HG03139 (cell line): ENCODE measurements around the gene KMT2D.

Experiments
- ATAC-seq: cut with Tn5 transposase; IDR thresholded peaks from one replicate; pipeline ENCODE4 v1.9.1; 2021; ENCODE audit not compliant: unreplicated experiment

The KMT2D gene

DNA sequence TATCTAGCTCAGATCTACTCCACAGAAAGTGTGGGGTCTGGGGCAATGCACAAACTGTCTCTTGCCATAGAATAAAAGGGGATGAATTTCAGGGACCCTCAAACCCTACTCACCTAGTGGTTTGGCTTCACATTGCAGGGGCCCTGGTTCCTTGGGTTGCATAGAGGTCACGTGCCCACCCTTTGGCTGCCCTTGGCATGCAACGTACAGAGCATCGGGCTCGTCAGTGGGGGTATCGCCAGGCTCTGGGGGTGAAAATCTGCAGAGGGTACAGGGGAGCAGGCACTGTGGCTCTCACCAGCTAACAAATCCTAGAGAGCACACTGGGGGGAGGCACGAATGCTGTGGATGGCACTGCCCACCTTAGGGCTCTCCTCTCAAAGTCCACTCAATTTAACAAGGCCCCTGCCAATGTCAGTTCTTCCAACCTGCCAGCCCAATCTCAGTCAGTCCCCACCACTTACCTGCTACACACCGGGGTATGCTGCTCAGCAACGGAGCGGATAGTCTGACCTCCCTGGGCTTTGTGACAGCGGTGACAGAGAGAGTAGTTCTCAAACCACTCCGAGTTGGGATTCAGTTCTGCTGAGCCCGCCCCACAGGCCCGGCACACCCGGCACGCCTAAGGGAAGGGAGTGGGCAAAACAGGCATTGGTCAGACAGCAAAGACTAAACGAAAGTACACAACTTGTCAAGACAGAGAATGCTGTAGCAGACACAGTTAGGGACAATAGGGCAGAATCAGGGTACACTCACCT is 8.0 kb downstream of the KMT2D start:
- ATAC-seq, result no peak

- no peak for ATAC-seq
These were observed 8.7 kb downstream of the KMT2D start for GRCh38 chr12:49051777-49052438.

DNA sequence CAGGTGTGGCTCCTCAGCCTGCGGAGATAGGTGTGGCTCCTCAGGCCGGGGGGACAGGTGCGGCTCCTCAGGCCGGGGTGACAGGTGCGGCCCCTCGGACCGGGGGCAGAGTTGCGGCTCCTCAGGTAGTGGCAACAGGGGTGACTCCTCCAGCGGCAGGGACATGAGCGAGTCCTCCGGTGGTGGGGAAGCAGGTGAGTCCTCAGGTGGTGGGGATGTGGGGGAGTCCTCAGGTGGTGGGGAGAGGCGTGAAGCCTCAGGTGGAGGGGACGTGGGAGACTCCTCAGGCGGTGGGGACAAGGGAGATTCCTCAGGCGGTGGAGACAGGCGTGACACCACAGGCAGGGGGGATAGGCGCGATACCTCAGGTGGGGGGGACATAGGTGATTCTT is 9.2 kb downstream of the KMT2D start:
- ATAC-seq, result no peak

GRCh38 chr12:49050507-49051372 is 9.9 kb downstream of the KMT2D start:
- ATAC-seq, result no peak

DNA sequence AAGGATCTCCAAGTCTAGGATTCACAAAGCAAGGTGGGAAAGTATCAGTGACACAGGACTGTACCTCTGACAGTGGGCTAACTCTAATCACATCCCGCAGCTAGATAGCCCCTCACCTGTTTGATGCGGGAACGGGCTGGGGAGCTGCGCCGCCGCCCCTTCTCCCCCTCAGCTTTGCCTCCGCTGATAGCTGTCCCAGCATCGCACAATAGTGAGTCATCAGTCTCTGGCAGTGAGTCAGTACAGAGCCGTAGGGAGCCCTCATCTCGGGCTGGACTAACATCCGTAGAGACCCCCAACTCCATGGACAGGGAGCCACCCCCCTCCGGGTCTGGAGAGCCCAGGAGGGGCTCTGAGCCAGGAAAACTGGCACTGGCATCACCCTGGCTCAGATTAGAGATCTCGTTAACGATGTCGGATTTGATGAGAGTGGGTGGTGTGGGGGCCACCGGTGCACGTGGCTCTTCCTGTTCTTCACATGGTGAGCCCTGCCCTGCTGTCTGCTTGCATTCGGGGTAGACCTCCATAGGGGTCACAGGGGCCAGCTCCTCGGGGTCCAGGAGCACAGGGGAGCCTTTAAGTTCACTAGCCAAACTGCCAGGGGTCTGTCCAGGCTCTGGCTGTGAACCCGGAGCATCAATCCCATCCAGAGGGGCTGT is 10.9 kb downstream of the KMT2D start:
- ATAC-seq, result no peak

DNA sequence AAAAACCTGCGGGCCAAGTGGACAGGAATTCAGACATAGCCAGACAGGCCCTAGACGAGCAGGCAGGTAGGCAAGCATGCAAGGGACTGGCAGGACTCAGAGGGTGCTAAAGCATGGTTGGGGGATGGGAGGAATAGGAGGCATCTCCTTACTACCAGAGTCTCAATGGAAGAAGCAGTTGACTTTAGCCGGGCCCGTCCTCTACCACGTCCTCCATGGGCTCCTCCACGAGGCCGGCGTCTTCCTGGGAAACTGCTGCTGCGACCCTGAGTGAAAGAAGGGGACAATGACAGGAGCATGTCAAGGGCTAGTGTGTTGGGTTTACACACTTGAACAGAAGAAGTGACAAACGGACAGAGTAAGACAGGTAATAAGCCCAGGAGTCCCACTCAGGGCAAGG is 11.6 kb downstream of the KMT2D start:
- no peak for ATAC-seq

- ATAC-seq, result no peak
These were observed 14.3 kb downstream of the KMT2D start for GRCh38 chr12:49046129-49046895.

GRCh38 chr12:49044660-49045059 is 15.9 kb downstream of the KMT2D start:
- ATAC-seq, result no peak

DNA sequence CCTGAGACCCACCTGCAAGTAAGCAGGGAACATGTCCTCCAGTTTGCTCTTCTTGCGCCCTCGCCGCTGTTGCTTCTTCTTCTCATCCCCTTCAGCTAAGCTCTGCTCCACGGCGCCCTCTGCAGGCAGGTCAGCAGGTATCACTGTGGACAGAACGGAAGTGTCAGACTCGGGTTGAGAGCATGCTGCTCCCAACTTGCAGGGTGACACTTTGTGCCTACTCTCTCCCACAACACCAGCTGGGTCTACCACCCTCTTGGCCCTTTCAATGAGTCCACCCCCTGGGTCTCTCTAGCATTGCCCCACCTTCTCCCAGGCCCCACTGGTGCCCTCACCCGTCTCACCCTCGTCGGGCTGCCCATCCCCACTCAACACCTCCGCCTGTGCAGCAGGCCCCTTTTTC is 16.7 kb downstream of the KMT2D start:
- ATAC-seq, result no peak

DNA sequence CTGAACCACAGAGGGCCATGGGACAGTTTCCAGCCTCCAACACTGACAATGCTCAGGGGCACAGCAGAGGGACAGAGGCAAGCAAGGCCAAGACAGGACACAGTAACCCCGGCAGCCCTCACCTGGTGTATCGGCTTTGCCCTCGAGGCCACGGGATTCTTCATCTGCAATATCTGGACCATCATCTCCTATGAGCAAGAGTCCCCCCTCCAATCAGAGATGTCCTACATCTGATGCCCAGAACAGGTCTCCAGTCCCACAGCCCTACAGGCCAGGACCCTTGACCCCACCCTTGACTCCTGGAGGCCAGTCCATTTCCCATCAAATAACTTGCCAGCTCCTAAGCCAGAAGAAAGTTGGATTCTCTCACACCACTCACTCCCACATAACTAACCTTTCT is 17.4 kb downstream of the KMT2D start:
- ATAC-seq, result no peak

DNA sequence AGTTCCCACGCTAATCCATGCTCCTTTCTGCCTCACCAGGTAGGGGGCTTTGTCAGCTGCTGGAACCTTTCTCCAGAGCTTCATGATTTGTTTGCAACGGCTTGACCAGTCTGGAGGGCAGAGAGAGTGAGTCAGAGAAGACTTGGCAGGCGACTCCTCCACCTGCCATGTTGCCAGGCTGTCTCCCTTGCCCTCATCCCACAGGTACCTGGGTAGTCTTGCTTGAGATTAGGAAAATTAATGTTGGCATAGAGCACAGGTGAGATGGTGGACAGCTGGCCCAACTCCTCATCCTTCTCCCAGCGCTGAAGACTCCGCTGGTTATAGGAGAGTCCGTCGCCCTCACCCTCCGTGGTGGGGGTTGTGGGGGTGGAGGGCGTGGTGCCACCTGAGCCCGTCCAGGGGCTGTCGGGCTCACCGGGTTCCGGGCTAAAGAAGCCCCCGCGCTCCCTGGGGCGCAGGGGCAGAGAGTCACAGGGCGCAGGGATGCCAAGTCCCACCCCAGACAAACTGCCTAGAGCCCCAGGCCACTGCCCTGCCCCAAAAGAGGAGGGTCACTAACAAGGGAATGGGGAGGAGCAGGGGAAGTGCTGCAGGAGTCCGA is 18.6 kb downstream of the KMT2D start:
- no peak for ATAC-seq

- ATAC-seq, result no peak
These were observed 19.3 kb downstream of the KMT2D start for GRCh38 chr12:49041036-49041880.

- no peak for ATAC-seq
These were observed 20.2 kb downstream of the KMT2D start for GRCh38 chr12:49040364-49040855.

DNA sequence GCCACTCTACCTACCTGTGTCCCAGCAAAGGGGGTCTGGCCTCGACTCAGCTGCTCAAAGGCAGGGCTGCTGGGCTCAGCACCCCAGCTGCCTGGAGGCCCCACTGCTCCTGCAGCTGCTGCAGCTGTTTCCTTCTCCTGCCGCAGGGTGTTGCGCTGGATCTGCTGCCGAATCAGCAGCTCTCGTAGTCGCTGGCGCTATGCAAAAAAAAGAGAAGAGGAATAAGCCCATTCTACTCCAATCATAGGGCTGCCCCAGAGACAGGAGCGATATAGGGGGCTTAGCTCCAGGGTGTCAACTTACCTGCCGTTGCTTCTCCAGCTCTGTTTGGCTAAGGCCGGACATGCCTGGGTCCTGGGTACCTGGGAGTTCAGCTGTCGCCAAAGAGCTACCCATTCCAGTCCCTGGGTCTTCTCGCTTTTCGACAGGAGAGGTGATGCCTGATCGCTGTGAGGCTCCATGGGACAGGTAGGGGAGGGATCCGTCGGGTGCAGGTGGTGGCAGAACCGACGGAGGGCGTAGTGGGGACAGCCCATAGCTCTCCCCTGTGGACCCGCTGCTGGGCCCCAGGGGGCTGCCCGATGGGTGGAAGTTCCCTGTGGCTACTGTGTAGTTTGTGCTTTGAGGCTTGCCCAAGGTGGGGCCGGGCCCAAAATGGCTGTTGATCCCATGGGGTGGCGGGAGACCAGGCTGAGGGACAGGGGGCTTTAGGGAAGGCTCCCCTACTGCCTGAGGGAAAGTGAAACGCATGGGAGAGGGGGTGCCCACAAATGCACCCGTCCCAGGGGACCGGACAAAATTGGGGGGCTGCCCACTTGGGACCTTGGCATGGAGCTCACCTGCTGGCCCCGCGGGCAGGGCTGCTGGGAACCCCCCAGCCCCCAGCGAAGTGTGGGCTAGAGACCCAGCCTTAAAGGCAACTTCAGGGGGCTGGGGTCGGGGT is 20.9 kb downstream of the KMT2D start:
- no peak for ATAC-seq

DNA sequence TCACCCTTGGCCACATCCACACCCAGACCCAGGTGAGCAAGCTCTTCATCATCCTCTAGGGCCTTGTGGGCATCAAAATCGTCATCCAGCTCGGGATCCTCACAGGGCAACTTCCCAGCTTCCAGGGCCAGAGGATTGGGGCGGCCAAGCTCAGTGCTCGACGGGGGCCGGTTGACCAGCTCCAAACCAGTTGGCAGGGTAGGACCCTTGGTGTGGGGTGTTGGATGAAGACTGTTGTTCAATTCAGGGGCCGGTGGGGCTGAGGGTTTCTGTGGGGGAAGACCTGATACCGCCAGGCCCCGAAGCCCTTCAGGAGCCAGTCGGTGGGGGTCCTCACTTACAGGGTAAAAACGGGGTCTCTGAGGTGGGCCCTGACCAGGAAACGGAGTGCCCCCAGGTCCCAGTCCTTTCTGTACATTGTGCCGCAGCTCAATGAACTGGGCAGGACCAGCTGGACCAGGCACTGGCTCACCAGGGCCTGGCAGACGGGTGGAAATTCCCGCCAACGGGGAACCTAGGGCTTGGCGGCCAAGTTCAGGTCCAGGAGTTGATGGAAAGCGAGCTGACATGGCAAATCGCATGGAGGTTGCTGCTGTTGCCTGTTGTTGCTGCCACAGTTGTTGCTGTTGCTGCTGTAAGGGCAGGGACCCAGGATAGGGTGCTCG is 22.2 kb downstream of the KMT2D start:
- ATAC-seq, result no peak

DNA sequence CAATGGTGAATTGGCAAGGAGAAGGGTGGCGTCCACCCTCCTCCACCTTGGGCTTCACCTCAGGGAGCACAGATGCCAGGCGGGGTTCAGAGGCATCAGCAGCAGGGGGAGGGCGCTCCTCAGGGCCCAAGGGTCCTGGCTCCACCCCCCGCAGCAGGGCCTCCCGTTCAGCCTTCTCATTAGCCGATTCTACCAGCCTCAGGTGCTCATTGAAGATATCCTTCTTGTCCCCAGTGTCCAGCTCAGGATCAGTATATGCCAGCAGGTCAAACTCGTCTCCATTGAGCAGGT is 22.7 kb downstream of the KMT2D start:
- no peak for ATAC-seq

DNA sequence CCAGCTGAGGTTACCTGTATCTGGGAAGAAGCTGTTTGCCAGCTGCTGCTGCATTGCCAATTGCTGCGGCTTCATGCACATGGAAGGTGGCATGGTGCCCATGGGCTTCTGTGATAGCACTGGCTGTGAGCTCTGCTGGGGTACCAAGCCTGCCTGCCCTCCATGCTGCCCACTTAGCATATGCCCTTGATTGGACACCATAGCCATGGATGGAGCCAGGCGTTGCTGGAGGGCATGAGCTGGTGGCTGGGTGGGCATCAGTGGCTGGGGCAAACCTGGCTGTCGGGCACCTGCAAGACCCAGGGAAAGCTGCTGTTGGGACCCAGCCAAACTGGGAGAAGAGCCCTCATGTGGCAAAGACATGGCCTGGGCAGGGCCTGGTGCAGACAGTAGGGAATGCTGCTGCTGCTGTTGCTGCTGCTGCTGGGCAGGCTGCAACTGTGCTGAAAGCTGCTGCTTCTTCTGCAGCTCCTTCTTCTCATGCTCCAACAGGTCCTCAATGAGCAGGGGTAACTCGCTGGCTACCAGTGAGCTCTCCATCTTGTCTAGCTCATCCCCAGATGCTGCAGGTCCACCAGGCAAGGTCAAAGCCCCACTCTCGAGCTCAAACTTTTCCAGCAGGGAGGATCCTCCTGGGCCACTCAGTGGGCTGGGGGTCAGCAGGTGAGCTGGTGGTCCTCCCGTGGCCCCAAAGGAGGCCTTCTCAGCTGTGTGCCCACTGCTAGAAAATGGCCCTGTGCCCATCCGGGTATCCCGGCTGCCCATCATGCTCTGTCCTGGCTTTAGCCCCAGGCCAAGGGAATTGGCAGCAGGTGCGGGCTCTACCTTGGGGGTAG is 23.3 kb downstream of the KMT2D start:
- ATAC-seq, result no peak
